ENCODE results near the gene DMRTB1. TPM values are rescaled to one million over a fixed set of nuclear protein-coding genes. Genes with fewer than 3 reads are reported as not detected.

The DMRTB1 gene
- total RNA-seq, 2 experiments from 2014 or later: not detected

GRCh38 chr1:53507116-53507820 lies 48.1 kb downstream of the DMRTB1 start:
- ATAC-seq: no peak
- no peaks in the 10 kb centered on the region for H3K27me3 Mint-ChIP-seq
- no peaks in the 10 kb centered on the region for H3K9me3 Mint-ChIP-seq (ENCODE audit: low read depth)
- H3K27ac Mint-ChIP-seq: no peak overlapping the region
- no peak for DNase-seq
- CTCF ChIA-PET: no interaction called here
- H3K36me3 Mint-ChIP-seq: no peaks in the 10 kb centered on the region
- no peak overlapping the region for H3K4me3 Mint-ChIP-seq
- H3K4me1 Mint-ChIP-seq: no peaks in the 10 kb centered on the region

- Mint-ChIP-seq H3K27me3 (no peaks in the 10 kb centered on the region), H3K9me3 (ENCODE audit: low read depth) (no peaks in the 10 kb centered on the region), H3K4me3 (no peak overlapping the region), H3K27ac (no peak overlapping the region), H3K36me3 (no peaks in the 10 kb centered on the region), H3K4me1 (no peaks in the 10 kb centered on the region)
- ATAC-seq: no peak
- DNase-seq: no peak
- CTCF ChIA-PET: no interaction called here
These were observed 49.1 kb downstream of the DMRTB1 start for GRCh38 chr1:53508056-53508990.

GRCh38 chr1:53508991-53509666 lies 49.9 kb downstream of the DMRTB1 start:
- no peaks in the 10 kb centered on the region for H3K27me3 Mint-ChIP-seq
- no peak for ATAC-seq

GRCh38 chr1:53509775-53510174 lies 50.6 kb downstream of the DMRTB1 start:
- CTCF ChIA-PET: no interaction called here
- no peak overlapping the region for H3K4me3 Mint-ChIP-seq
- no peaks in the 10 kb centered on the region for H3K9me3 Mint-ChIP-seq (ENCODE audit: low read depth)
- H3K27ac Mint-ChIP-seq: no peak overlapping the region
- no peaks in the 10 kb centered on the region for H3K27me3 Mint-ChIP-seq
- H3K4me1 Mint-ChIP-seq: no peaks in the 10 kb centered on the region
- no peak for ATAC-seq
- no peaks in the 10 kb centered on the region for H3K36me3 Mint-ChIP-seq
- no peak for DNase-seq

More at GRCh38 chr1:53508991-53509666, 49.9 kb downstream of the DMRTB1 start:
- Mint-ChIP-seq H3K4me1 (no peaks in the 10 kb centered on the region), H3K4me3 (no peak overlapping the region), H3K27ac (no peak overlapping the region), H3K9me3 (ENCODE audit: low read depth) (no peaks in the 10 kb centered on the region), H3K36me3 (no peaks in the 10 kb centered on the region)
- DNase-seq: no peak
- CTCF ChIA-PET: no interaction called here

GRCh38 chr1:53510215-53510614 lies 51.0 kb downstream of the DMRTB1 start:
- CTCF ChIA-PET: no interaction called here
- no peaks in the 10 kb centered on the region for H3K4me1 Mint-ChIP-seq
- no peaks in the 10 kb centered on the region for H3K27me3 Mint-ChIP-seq
- ATAC-seq (no peak), DNase-seq (no peak)
- no peak overlapping the region for H3K4me3 Mint-ChIP-seq
- no peak overlapping the region for H3K27ac Mint-ChIP-seq
- H3K36me3 Mint-ChIP-seq: no peaks in the 10 kb centered on the region
- no peaks in the 10 kb centered on the region for H3K9me3 Mint-ChIP-seq (ENCODE audit: low read depth)

GRCh38 chr1:53511323-53511932 lies 52.2 kb downstream of the DMRTB1 start:
- no peak overlapping the region for H3K4me3 Mint-ChIP-seq
- H3K27ac Mint-ChIP-seq: no peak overlapping the region
- H3K36me3 Mint-ChIP-seq: no peaks in the 10 kb centered on the region
- H3K9me3 Mint-ChIP-seq (ENCODE audit: low read depth): no peaks in the 10 kb centered on the region
- no peak for ATAC-seq
- CTCF ChIA-PET: no interaction called here
- no peak for DNase-seq
- H3K27me3 Mint-ChIP-seq: no peaks in the 10 kb centered on the region
- no peaks in the 10 kb centered on the region for H3K4me1 Mint-ChIP-seq

- DNase-seq: no peak
- CTCF ChIA-PET: interaction anchor here (0.7 kb wide), 1 partner anchor 882 kb away, joined by 3 read pairs; no protein-coding TSS in a partner anchor
- H3K27me3 Mint-ChIP-seq: no peaks in the 10 kb centered on the region
These were observed 53.0 kb downstream of the DMRTB1 start for GRCh38 chr1:53511933-53512806.

GRCh38 chr1:53512807-53513755 lies 53.9 kb downstream of the DMRTB1 start:
- Mint-ChIP-seq H3K9me3 (ENCODE audit: low read depth) (no peaks in the 10 kb centered on the region), H3K27ac (no peak overlapping the region)
- ATAC-seq: no peak

More at GRCh38 chr1:53511933-53512806, 53.0 kb downstream of the DMRTB1 start:
- no peak for ATAC-seq
- H3K27ac Mint-ChIP-seq: no peak overlapping the region
- H3K4me3 Mint-ChIP-seq: no peak overlapping the region
- no peaks in the 10 kb centered on the region for H3K9me3 Mint-ChIP-seq (ENCODE audit: low read depth)
- H3K4me1 Mint-ChIP-seq: no peaks in the 10 kb centered on the region
- H3K36me3 Mint-ChIP-seq: no peaks in the 10 kb centered on the region

GRCh38 chr1:53513846-53514245 lies 54.6 kb downstream of the DMRTB1 start:
- no peak for ATAC-seq
- H3K36me3 Mint-ChIP-seq: no peaks in the 10 kb centered on the region
- no peaks in the 10 kb centered on the region for H3K27me3 Mint-ChIP-seq
- H3K9me3 Mint-ChIP-seq (ENCODE audit: low read depth): no peaks in the 10 kb centered on the region
- no peak overlapping the region for H3K4me3 Mint-ChIP-seq
- no peak for DNase-seq
- H3K4me1 Mint-ChIP-seq: no peaks in the 10 kb centered on the region
- CTCF ChIA-PET: no interaction called here
- no peak overlapping the region for H3K27ac Mint-ChIP-seq

More at GRCh38 chr1:53512807-53513755, 53.9 kb downstream of the DMRTB1 start:
- no peak overlapping the region for H3K4me3 Mint-ChIP-seq
- no peak for DNase-seq
- no peaks in the 10 kb centered on the region for H3K27me3 Mint-ChIP-seq
- no peaks in the 10 kb centered on the region for H3K4me1 Mint-ChIP-seq
- no peaks in the 10 kb centered on the region for H3K36me3 Mint-ChIP-seq
- CTCF ChIA-PET: interaction anchor here (0.7 kb wide), 1 partner anchor 881 kb away, joined by 3 read pairs; no protein-coding TSS in a partner anchor

- H3K9me3 Mint-ChIP-seq (ENCODE audit: low read depth): no peaks in the 10 kb centered on the region
- H3K4me1 Mint-ChIP-seq: no peaks in the 10 kb centered on the region
- CTCF ChIA-PET: no interaction called here
- H3K4me3 Mint-ChIP-seq: no peak overlapping the region
- DNase-seq (no peak), ATAC-seq (no peak)
- H3K36me3 Mint-ChIP-seq: no peaks in the 10 kb centered on the region
- H3K27ac Mint-ChIP-seq: no peak overlapping the region
- H3K27me3 Mint-ChIP-seq: no peaks in the 10 kb centered on the region
These were observed 55.2 kb downstream of the DMRTB1 start for GRCh38 chr1:53514436-53514835.

- H3K27ac Mint-ChIP-seq: no peak overlapping the region
These were observed 57.0 kb downstream of the DMRTB1 start for GRCh38 chr1:53516181-53516580.

More at GRCh38 chr1:53516181-53516580, 57.0 kb downstream of the DMRTB1 start:
- H3K27me3 Mint-ChIP-seq: no peaks in the 10 kb centered on the region
- CTCF ChIA-PET: no interaction called here
- DNase-seq (no peak), ATAC-seq (no peak)
- no peak overlapping the region for H3K4me3 Mint-ChIP-seq
- H3K36me3 Mint-ChIP-seq: no peaks in the 10 kb centered on the region
- H3K4me1 Mint-ChIP-seq: no peaks in the 10 kb centered on the region
- H3K9me3 Mint-ChIP-seq (ENCODE audit: low read depth): no peaks in the 10 kb centered on the region

Data from activated CD8-positive, alpha-beta memory T cell treated with anti-CD3 and anti-CD28 coated beads, Interleukin-2, amount 10 ng/mL, durations not matched to agents 7 days and 5 days (primary cell).